DMS 273 (cell line): ENCODE measurements around the gene UBR3.
A peak's percentile ranks its signal among the peaks of the same experiment; 100 is the strongest.
"Not testable (repeated sequence)": the region's sequence is repeated elsewhere in the genome, so short reads cannot be mapped to it uniquely, and the experiment has no call there.

Source experiments
- DNase-seq: peaks from one replicate; lab custom pipeline; 2025; ENCODE audit not compliant: unreplicated experiment; lab: John Stamatoyannopoulos, UW

The UBR3 gene

DNA sequence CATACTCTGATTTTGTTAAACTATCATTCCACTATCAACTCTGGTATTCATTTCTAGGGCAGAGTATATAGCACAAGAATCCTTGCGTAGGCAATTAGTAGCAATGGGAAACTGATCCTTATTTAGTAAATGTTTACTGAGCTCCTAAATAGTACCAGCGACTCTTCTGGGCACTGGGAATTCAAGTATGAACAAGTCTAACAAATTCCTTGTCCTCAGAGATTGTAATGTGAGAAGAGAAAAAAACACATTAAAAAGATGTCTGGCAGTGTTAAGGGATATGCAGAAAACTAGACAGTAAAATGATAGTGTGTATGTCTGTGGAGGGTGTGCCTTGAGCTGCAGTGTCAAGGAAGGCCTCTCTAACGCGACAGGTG, 3.3 kb upstream of the UBR3 start:
- DNase-seq: no peak

DNA sequence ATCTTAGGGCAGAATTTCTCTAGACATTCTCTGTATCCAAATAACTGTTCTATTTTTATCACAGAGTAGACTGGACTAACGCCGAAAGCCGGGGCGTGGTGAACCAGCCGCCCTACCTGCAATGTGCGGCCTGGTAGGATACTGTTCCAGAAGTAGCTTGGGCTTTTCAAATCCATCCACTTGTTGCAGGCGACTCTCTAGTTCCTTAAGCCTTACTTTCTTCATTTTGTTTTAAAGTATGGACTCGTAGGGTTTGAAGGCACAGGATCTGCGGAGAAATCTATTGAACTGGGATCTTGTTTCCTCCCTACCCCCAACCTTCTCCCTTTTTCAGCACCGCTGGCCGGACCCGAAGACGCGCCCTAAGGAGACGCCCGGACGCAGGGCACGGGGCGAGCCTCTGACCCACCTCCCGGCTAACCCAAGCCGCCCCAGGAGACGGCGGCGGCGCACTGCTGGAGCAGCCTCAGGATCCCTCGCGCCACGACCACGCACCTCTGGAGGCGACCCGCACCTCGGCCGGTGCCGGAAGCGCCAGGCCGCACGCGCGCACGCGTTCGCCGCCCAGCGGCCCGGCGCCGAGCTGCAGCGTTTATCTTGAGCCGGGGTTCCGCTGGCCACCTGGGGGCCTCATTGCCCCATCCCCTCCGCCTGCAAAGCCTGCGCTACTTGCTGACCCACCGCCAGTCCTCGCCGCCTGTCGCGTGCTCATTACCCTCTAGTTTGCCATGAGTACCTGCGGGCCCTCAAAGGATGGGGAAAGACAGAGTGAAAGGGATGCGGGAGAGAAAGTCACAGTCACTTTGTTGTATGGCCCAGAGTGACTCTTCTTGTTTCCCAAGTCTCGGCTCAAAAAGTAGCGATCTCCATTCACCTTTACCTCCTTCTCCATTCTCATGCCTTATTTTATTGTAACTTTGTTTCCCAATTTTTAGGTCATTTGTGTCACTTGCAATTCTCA, 2.6 kb upstream of the UBR3 start, which contains the start of gene METTL5:
TSS of gene METTL5 (minus strand) at position 533 of the 961 bp plus-strand sequence. CDS start at position 225, 308 bp downstream.
- DNase-seq: peak; percentile 94

DNA sequence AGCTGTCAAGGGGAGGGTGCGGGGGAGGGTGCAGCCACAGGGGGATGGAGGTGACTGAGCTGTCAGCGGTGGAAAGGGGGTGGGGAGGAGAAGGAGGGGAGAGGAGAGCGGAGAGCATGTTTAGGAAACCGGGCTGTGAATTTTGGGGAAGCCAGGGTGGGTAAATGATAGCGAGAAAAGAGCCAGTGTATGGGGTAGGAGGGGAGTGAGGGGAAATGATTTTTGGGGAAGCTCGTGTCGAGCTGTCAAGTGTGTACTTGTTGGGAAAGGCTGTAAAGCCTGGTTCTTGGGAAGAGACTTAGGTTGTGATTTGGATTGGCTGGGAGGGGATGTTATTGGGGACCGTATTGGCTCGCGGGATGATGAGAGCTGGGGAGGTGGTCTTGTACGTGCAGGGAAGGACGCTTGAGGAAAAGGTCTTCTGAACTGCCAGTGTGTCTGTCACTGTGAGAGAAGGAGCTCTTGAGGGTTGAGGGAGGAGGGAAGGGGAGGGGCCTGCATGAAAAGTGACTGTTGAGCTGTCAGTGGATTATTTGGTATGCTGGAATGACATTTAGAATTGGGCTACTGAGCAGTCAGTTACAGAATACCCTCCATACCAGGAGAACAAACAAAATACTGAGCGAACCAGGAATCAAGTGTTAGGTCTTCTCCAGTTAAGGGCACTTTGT, 1.0 kb downstream of the UBR3 start:
- DNase-seq: peak; percentile 59

DNA sequence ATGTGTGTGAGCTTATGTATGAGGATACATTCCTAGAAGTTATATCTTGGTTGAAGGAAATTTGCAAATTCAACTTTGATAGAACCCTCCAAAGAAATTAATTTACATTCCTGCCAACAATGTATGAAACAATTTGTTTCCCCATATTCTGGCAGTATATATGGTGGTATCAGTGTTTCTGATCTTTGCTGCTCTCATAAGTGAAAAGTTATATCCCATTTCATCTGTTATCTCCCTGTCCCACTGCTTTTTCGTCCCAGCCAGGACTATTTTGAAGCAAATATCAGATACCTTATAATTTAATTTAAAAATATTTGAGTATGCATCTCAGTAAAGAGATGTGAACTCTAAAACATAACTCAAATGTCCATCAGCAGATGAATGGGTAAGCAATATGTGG, 7.1 kb downstream of the UBR3 start:
- no peak for DNase-seq

DNA sequence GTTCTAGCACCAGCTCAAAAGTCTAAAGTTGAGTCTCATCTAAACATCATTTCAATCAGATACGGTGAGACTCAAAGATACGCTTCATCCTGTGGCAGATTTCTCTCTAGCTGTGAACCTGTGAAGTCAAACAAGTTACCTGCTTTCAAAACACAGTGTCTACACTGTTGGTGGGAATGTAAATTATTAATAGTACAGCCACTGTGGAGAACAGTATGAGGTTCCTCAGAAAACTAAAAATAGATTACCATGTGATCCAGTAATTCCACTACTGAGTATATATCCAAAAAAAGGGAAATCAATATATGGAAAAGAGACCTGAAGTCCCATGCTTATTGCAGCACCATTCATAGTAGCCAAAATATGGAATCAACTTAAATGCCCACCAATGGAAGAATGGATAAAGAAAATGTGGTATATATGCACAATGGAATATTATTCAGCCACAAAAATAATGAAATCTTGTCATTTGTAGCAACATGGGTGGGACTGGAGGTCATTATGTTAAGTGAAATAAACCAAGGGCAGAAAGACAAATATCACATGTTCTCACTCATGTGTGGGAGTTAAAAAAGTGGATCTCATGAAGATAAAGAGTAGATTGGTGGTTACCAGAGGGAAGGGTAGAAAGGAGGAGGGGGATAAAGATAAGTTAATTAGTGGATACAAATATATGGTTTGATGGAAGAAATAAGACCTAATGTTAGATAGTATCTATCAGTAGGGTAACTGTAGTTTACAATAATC, 11.7 kb downstream of the UBR3 start:
- no peak for DNase-seq

DNA sequence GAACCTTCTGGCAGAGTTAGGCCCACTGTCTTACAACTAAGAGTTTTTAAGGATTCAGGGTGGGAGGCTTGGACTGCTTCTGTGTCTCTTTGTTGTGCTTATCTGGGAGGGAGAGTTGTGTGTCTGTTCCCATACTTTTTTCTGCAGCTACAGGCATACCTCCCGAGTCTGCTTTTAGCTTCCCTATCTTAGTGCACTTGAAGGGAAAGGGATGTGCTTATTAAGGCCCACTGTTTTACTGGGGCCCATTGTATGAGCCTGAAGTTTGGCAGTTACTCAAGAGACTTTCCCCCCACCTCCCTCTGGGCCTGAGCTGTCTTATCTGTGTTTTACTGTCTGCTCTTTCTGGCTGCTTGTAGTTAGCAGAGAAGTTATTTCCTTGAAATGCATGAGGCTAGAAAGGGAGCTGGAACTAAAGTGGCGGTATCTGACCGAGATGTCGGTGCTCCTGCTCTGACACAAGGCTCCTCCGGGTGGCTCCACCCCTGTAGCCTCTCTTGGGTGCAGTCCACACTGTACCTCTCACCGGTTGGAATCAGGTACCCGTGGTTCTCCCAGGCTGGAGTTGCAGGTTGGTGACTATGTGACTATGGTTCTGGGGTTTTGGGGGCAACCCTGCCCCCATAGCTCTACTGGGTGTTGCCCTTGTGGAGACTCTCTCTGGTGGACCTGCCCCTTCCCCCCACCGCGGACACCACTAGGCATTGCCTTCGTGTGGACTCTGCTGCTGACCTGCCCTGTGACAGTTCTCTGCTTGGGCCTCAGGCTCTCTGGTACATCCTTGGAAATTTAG, 12.9 kb downstream of the UBR3 start:
- no peak for DNase-seq

DNA sequence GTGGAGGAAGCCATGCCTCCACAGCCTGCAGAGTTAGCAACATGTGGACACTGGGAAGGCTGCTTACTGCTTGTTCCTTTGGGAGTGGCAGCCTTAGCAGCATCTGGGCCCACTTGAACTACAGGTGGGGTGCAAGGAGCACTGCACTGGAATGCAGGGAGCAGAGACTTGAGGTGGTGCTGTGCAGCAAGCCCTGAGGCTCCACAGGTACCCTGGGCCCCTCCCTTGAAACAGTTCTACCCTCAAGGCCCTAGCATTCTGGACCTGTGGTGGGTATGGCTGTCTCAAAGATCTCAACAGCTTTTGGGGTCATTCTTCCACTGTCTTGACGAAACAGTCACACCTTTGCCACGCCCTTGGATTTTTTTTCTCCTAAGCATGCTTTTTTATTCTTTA, 13.5 kb downstream of the UBR3 start:
- no peak for DNase-seq

DNA sequence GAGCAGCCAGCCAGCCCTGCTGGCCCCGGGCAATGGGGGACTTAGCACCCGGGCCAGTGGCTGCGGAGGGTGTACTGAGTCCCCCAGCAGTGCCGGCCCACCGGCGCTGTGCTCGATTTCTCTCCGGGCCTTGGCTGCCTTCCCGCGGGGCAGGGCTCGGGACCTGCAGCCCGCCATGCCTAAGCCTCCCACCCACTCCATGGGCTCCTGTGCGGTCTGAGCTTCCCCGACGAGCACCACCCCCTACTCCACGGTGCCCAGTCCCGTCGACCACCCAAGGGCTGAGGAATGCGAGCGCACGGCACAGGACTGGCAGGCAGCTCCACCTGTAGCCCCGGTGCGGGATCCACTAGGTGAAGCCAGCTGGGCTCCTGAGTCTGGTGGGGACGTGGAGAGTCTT, 14.4 kb downstream of the UBR3 start:
- DNase-seq: not testable (repeated sequence)

DNA sequence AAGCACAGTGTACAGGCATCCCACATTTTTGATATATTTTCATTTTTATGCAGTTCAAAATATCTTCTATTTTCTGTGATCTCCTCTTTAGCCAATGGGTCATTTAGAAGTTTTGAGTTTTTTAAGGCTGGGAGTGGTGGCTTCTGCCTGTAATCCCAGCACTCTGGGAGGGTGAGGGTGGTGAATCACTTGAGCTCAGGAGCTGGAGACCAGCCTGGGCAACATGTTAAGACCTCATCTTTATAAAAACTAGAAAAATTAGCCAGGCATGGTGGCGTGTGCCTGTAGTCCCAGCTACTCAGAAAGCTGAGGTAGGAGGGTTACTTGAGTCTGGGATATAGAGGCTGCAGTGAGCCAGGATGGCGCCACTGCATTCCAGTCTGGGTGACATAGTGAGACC, 17.8 kb downstream of the UBR3 start:
- no peak for DNase-seq

DNA sequence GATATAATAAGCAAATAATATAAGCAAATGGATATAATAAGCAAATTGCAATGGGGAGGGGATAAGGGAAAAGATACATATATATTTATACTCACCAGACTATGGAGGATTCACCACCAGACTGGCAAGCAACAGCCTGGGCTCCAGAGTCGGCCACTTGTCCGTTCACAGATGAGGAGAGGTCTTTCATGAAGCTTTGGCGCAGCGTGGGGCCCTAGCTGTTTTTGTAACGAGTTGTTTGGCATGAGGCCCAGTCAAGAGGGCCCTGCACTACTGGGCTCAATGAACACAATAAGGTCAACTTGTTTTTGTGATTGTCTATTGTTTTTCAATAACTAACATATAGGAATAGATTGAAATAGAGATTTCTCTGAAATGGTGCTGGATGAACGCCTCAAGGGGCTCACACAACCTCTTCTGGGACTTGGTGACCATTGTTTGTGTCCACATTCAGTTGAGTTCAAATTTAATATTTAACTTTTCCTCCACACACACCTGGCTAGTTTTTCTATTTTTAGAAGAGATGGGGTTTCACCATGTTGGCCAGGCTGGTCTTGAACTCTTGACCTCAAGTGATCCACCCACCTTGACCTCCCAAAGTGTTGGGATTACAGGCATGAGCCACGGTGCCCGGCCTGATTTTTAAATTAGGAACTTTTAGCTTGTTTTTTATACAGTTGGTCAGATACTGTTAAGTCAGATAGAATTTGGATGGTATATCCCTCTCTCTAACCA, 21.9 kb downstream of the UBR3 start:
- DNase-seq: not testable (repeated sequence)

DNA sequence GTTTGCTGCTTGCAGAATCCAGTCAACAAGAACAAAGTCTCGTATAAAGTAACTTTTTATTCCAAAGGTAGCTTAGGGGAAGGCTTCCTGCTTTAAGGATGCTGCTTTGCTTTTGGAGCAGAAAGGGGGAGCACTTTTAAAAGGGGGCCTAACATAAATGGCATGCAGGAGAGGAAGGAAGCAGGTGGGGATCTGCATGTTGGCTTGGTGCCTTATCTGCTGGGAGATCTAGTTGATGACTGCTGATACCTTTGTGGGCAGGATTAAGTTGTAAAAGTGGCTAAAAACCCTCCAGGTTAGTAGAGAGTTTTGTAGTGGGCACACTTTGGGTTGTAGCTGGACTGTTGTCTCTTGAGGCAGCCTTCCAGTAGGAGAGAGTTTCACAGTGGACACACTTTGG, 22.5 kb downstream of the UBR3 start:
- DNase-seq: no peak

DNA sequence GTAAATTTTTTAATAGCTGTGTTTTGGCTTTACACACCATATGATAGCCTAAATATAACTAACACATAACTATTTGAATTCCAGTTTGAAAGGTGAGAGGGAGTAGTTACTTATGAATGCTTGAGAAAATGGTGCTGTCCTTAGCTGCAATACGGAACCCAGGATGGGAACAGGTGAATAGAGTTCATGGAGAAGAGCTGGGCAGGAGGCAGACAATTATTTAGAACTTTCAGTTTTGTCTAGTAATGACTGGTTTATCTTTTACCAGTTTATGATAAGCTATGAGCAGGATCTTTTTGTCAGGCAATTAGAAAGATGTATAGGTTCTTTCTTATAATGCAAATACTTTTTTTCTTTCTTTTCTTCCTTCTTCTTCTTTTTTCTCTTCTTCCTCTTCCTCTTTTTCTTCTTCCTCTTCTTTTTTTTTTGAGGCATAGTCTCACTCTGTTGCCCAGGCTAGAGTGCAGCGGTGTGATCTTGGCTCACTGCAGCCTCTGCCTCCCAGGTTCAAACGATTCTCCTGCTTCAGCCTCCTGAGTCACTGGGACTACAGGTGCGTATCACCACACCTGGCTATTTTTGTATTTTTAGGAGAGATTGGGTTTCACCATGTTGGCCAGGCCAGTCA, 25.9 kb downstream of the UBR3 start:
- DNase-seq: no peak

DNA sequence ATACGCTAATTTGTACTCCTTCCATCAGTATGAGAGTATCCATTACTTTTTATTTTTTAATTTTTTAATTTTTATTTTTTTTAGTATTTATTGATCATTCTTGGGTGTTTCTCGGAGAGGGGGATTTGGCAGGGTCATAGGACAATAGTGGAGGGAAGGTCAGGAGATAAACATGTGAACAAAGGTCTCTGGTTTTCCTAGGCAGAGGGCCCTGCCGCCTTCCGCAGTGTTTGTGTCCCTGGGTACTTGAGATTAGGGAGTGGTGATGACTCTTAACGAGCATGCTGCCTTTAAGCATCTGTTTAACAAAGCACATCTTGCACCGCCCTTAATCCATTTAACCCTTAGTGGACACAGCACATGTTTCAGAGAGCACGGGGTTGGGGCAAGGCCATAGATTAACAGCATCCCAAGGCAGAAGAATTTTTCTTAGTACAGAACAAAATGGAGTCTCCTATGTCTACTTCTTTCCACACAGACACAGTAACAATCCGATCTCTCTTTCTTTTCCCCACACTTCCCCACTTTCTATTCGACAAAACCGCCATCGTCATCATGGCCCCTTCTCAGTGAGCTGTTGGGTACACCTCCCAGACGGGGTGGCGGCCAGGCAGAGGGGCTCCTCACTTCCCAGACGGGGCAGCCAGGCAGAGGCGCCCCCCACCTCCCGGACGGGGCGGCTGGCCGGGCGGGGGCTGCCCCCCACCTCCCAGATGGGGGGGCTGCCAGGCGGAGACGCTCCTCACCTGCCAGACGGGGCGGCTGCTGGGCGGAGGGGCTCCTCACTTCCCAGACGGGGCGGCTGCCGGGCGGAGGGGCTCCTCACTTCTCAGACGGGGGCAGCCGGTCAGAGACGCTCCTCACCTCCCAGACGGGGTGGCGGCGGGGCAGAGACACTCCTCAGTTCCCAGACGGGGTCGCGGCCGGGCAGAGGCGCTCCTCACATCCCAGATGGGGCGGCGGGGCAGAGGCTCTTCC, 28.3 kb downstream of the UBR3 start:
- DNase-seq: not testable (repeated sequence)

DNA sequence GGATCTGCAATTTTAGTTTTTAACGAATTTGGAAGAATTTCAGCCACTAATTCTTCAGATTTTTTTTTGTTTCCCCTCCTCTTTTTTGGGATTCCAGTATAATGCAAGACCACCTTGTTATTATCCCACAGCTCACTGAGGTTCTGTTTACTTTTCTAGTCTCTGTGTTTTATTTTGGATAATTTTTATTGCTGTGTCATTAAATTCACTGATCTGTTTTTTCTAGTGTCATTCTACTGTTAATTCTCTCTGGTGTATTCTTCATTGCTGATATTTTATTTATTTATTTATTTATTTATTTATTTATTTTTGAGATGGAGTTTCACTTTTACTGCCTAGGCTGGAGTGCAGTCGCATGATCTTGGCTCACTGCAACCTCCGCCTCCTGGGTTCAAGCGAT, 32.2 kb downstream of the UBR3 start:
- DNase-seq: no peak

DNA sequence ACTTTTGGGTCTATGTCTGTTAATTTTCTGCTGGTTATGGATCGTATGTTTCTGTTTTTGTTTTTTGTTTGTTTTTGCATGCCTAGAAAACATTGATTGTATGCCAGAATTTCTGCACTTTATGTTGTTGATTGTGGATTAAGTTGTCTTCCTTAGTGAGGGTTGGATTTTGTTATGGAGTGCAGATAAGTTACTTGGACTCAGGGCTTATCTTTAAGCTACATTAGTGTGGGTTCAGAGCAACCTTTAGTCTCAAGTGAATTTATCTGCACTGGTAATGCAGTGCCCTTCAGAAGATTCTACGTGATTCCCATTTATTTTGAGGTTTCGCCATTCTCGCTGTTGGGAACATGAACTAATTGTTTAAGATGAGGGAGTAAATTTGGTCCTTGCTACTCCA, 32.9 kb downstream of the UBR3 start:
- no peak for DNase-seq

DNA sequence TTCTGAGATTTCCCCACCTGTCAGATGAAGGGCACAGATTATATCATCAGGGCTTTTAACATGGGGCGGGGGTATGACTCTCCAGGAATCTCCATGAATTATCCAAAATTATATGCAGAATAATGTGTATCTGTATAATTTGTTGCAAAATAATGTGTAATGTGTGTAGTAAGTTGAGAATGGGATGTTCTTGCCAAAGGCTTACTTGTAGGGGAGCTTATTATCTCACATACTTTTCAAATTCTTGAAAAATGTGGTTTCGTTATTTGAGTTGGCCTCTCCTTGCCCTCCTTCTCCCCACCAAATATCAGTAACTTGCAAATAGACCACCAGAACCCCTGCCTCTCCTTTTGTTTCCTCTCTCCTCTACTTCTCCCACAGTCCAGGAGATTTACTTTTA, 35.6 kb downstream of the UBR3 start:
- no peak for DNase-seq

DNA sequence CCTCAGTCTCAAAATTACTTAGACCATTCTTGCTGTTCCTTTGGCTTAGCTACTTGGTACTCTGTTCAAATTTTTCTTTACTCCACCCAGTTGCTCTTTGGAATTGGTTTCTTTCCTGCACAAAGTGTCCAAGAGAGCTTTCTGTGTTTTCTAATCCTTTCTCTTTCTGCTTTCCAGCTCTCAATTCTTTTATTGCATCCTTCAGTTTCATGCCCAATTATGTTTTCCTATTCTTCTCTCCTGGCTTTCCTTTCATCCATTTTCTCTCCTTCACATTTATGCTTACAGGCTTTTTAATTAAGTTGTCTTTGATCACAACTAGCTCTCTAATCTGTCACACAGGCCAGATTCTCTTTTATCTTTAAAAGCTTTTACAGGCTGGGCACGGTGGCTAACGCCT, 38.2 kb downstream of the UBR3 start:
- no peak for DNase-seq

DNA sequence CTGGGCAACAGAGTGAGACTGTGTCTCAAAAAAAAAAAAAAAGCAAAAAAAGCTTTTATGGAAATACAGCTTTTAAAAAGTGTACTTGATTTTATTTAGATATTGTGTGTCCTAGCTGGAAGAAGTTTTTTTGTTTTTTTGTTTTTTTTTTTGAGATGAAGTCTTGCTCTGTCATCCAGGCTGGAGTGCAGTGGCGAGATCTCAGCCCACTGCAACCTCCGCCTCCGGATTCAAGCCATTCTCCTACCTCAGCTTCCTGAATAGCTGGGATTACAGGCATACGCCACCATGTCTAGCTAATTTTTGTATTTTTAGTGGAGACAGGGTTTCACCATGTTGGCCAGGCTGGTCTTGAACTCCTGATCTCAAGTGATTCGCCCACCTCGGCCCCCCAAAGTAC, 39.0 kb downstream of the UBR3 start:
- not testable (repeated sequence) for DNase-seq
